ENCODE measurements around the gene CCDC40. TPM values are rescaled to one million over a fixed set of nuclear protein-coding genes. Genes with fewer than 3 reads are reported as not detected.

Gene CCDC40
- total and polyA plus RNA-seq, 2 of the 13 experiments (the other 11 are each of a cell fraction or from before 2014, with no cell fraction given), result 4.1 to 5.5 TPM

GRCh38 chr17:80055597-80055996, 19.2 kb downstream of the CCDC40 start (continued):
- TF ChIP-seq FOXJ3 (CRISPR knock-in tag; IDR thresholded peaks at IDR 0.05; ENCODE audit: borderline replicate concordance), result no peak
- TF ChIP-seq NR0B2 (CRISPR knock-in tag; IDR thresholded peaks at IDR 0.05), result no peak

GRCh38 chr17:80058311-80058955, 22.0 kb downstream of the CCDC40 start:
- CTCF ChIA-PET (ENCODE audit: low intra/inter-chr PET ratio, low total read pairs), result no interaction called here
- DNase-seq (ENCODE audit: low spot score), result no peak
- no peak for FAIRE-seq
- TF ChIP-seq ARID2 (CRISPR knock-in tag; IDR thresholded peaks at IDR 0.05; ENCODE audit: borderline replicate concordance) (no peak), POLR2G (IDR thresholded peaks at IDR 0.05; ENCODE audit: low read depth, low read length) (no peak), SALL2 (CRISPR knock-in tag; IDR thresholded peaks at IDR 0.05) (no peak), PRDM15 (CRISPR knock-in tag; IDR thresholded peaks at IDR 0.05) (no peak), ZFP36L2 (CRISPR knock-in tag; IDR thresholded peaks at IDR 0.05) (no peak), CEBPB (IDR thresholded peaks at IDR 0.05; ENCODE audit: borderline replicate concordance, low read depth, low read length) (no peak)

More at GRCh38 chr17:80058311-80058955, 22.0 kb downstream of the CCDC40 start:
- Histone ChIP-seq H3K36me3 (replicated peaks in 1 of 2; ENCODE audit: control insufficient read depth in 1 of 2, insufficient read depth in 2 of 2, low read length in 2 of 2) (no peaks in the 10 kb centered on the region), H3K9me3 (ENCODE audit: low read length) (no peaks in the 10 kb centered on the region), H4K20me1 (ENCODE audit: insufficient read depth, low read length) (no peaks in the 10 kb centered on the region), H3K4me3 (replicated peaks in 1 of 3; ENCODE audit: insufficient read depth in 1 of 3, low read depth in 2 of 3, low read length in 3 of 3) (no peak overlapping the region), H3K4me2 (ENCODE audit: low read depth, low read length) (no peak overlapping the region), H3K9ac (ENCODE audit: insufficient read depth, low read depth, low read length) (no peak overlapping the region), H3K27ac (ENCODE audit: extremely low read length, insufficient read depth, low read length) (no peak overlapping the region), H3K4me1 (ENCODE audit: insufficient read depth, low read length) (no peaks in the 10 kb centered on the region), H3K27me3 (ENCODE audit: control insufficient read depth in 1 of 2, insufficient read depth in 2 of 2, low read length in 2 of 2) (no peaks in the 10 kb centered on the region), H2AFZ (ENCODE audit: low read length) (no peak overlapping the region), H3K79me2 (ENCODE audit: insufficient read depth, low read length) (no peaks in the 10 kb centered on the region)
- no TSS peak for BruUV-seq (replicated peaks)
- intact Hi-C loops (cut with micrococcal nuclease; ENCODE audit: unreplicated experiment) (no loop called here), in situ Hi-C loops (cut with HindIII; ENCODE audit: extremely low pct_ligation_motif_present, low pct_unique_long_range_greater_than_20kb) (no loop called here)
- 91% methylated on average over 28 of the region's 28 CpGs for WGBS (ENCODE audit: low lambda C conversion rate)
- ATAC-seq, result no peak
- POLR2A ChIA-PET, result no interaction called here
